ENCODE results near the gene CHD9. TPM values are rescaled to one million over a fixed set of nuclear protein-coding genes. Genes with fewer than 3 reads are reported as not detected.
A peak's percentile ranks its signal among the peaks of the same experiment; 100 is the strongest.

Gene CHD9
- total RNA-seq, 1 donor from 2014 or later, result 49.2 TPM

GRCh38 chr16:53094013-53094630 lies 39.3 kb downstream of the CHD9 start:
- TF ChIP-seq CTCF (IDR thresholded peaks at IDR 0.05; ENCODE audit: unreplicated experiment), result no peak
- Mint-ChIP-seq H3K27me3 (ENCODE audit: unreplicated experiment) (peaks cover 3% of the 10 kb centered on the region), H3K9me3 (ENCODE audit: unreplicated experiment) (no peaks in the 10 kb centered on the region), H3K27ac (ENCODE audit: unreplicated experiment) (peak overlapping the region; percentile 70), H3K4me3 (ENCODE audit: unreplicated experiment) (no peak overlapping the region), H3K36me3 (ENCODE audit: low read depth, unreplicated experiment) (peaks cover 3% of the 10 kb centered on the region), H3K4me1 (ENCODE audit: unreplicated experiment) (peaks cover 63% of the 10 kb centered on the region)
- DNase-seq (ENCODE audit: low spot score), result peak; percentile 37

- Mint-ChIP-seq H3K36me3 (ENCODE audit: low read depth, unreplicated experiment) (peaks cover 9% of the 10 kb centered on the region), H3K4me3 (ENCODE audit: unreplicated experiment) (peak overlapping the region; percentile 75), H3K27ac (ENCODE audit: unreplicated experiment) (peak overlapping the region; percentile 74), H3K9me3 (ENCODE audit: unreplicated experiment) (no peaks in the 10 kb centered on the region), H3K27me3 (ENCODE audit: unreplicated experiment) (peaks cover 10% of the 10 kb centered on the region), H3K4me1 (ENCODE audit: unreplicated experiment) (peaks cover 47% of the 10 kb centered on the region)
- TF ChIP-seq CTCF (IDR thresholded peaks at IDR 0.05; ENCODE audit: unreplicated experiment), result no peak
- DNase-seq (ENCODE audit: low spot score), result no peak
These were observed 42.4 kb downstream of the CHD9 start for GRCh38 chr16:53097190-53097589.

GRCh38 chr16:53098526-53099317 lies 43.9 kb downstream of the CHD9 start:
- peak; percentile 36 for DNase-seq (ENCODE audit: low spot score)
- Mint-ChIP-seq H3K4me1 (ENCODE audit: unreplicated experiment) (peaks cover 42% of the 10 kb centered on the region), H3K27ac (ENCODE audit: unreplicated experiment) (peak overlapping the region; percentile 99), H3K27me3 (ENCODE audit: unreplicated experiment) (peaks cover 8% of the 10 kb centered on the region), H3K4me3 (ENCODE audit: unreplicated experiment) (peak overlapping the region; percentile 75), H3K9me3 (ENCODE audit: unreplicated experiment) (no peaks in the 10 kb centered on the region), H3K36me3 (ENCODE audit: low read depth, unreplicated experiment) (peaks cover 9% of the 10 kb centered on the region)
- TF ChIP-seq CTCF (IDR thresholded peaks at IDR 0.05; ENCODE audit: unreplicated experiment), result no peak

- TF ChIP-seq CTCF (IDR thresholded peaks at IDR 0.05; ENCODE audit: unreplicated experiment), result no peak
- Mint-ChIP-seq H3K27ac (ENCODE audit: unreplicated experiment) (peak overlapping the region; percentile 99), H3K36me3 (ENCODE audit: low read depth, unreplicated experiment) (peaks cover 9% of the 10 kb centered on the region), H3K4me3 (ENCODE audit: unreplicated experiment) (peak overlapping the region; percentile 75), H3K9me3 (ENCODE audit: unreplicated experiment) (no peaks in the 10 kb centered on the region), H3K4me1 (ENCODE audit: unreplicated experiment) (peaks cover 38% of the 10 kb centered on the region), H3K27me3 (ENCODE audit: unreplicated experiment) (peaks cover 8% of the 10 kb centered on the region)
- DNase-seq (ENCODE audit: low spot score), result peak; percentile 66
These were observed 44.7 kb downstream of the CHD9 start for GRCh38 chr16:53099318-53100130.

Data from endothelial cell (in vitro differentiated cells).